Activated naive CD8-positive, alpha-beta T cell treated with anti-CD3 and anti-CD28 coated beads, Interleukin-2, amount 10 ng/mL, durations not matched to agents 7 days and 5 days (primary cell): ENCODE results near the gene FBN1. TPM values are rescaled to one million over a fixed set of nuclear protein-coding genes. Genes with fewer than 3 reads are reported as not detected.

Experiments
- ATAC-seq: fragments of 150-1000 bp; cut with Tn5 transposase; one replicate; pipeline ENCODE4 v1.10.0; 2021; ENCODE audit warnings: low read depth, moderate library complexity
- POLR2A ChIA-PET: fragments of 350-600 bp; sonication (Branson Sonifier 250); formaldehyde crosslinking; loops from one replicate; lab custom pipeline; 2021; ENCODE audit warnings: antibody characterized with exemption; lab: Charles Lee
- DNase-seq: peaks from one replicate; pipeline ENCODE4 v3.0.0; 2021
- H3K27ac Mint-ChIP-seq: one replicate; pipeline ENCODE4 v1.8.0; 2022; ENCODE audit warnings: mild to moderate bottlenecking, mixed read lengths
- H3K27me3 Mint-ChIP-seq: one replicate; pipeline ENCODE4 v1.8.0; 2022; ENCODE audit warnings: mild to moderate bottlenecking, moderate library complexity, mixed read lengths
- H3K36me3 Mint-ChIP-seq: one replicate; pipeline ENCODE4 v1.8.0; 2021; ENCODE audit warnings: mild to moderate bottlenecking, mixed read lengths
- H3K4me1 Mint-ChIP-seq: one replicate; pipeline ENCODE4 v1.8.0; 2021; ENCODE audit warnings: mixed read lengths
- H3K4me3 Mint-ChIP-seq: one replicate; pipeline ENCODE4 v1.8.0; 2022; ENCODE audit warnings: mild to moderate bottlenecking, moderate library complexity, mixed read lengths
- H3K9me3 Mint-ChIP-seq: one replicate; pipeline ENCODE4 v1.8.0; 2021; ENCODE audit warnings: mixed read lengths
- total RNA-seq, 2 experiments: library from RNA; stranded (reverse); gene quantifications; one replicate each; pipeline ENCODE4 v1.2.3, GENCODE V29; 2021

Gene FBN1
- total RNA-seq, 2 experiments from 2014 or later, result 0.43 to 0.75 TPM

GRCh38 chr15:48671103-48672022, 25.9 kb upstream of the FBN1 start:
- no peak for ATAC-seq

DNA sequence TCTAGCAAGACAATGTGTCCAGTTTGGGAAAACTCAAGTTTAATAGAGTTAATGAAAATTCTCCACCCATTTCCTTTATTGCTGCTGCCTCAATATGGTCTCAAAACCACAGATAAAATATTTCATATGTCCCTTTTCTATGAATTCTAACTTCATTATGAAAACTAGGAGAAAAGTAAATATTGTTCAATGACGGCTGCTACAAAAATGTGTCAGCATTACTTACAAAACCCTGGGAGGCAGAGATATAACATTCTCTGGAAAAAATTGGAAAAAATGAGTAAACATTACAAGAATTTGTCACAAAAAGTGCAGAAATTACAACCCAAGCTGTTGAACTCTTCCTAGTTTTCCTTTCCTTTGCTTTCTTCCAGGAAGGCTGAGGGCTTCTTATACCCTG, 22.2 kb upstream of the FBN1 start:
- POLR2A ChIA-PET, result no interaction called here
- no peak overlapping the region for H3K27ac Mint-ChIP-seq
- H3K4me1 Mint-ChIP-seq, result no peaks in the 10 kb centered on the region
- ATAC-seq, result no peak
- H3K27me3 Mint-ChIP-seq, result no peaks in the 10 kb centered on the region
- H3K9me3 Mint-ChIP-seq, result no peaks in the 10 kb centered on the region
- no peak for DNase-seq
- no peaks in the 10 kb centered on the region for H3K36me3 Mint-ChIP-seq
- no peak overlapping the region for H3K4me3 Mint-ChIP-seq

More at GRCh38 chr15:48671103-48672022, 25.9 kb upstream of the FBN1 start:
- no peak overlapping the region for H3K27ac Mint-ChIP-seq
- H3K27me3 Mint-ChIP-seq, result peaks cover 5% of the 10 kb centered on the region
- no peaks in the 10 kb centered on the region for H3K36me3 Mint-ChIP-seq
- no peaks in the 10 kb centered on the region for H3K4me1 Mint-ChIP-seq
- H3K9me3 Mint-ChIP-seq, result peaks cover 2% of the 10 kb centered on the region
- H3K4me3 Mint-ChIP-seq, result no peak overlapping the region
- POLR2A ChIA-PET, result no interaction called here
- no peak for DNase-seq

- Mint-ChIP-seq H3K27ac (no peak overlapping the region), H3K4me3 (no peak overlapping the region), H3K9me3 (no peaks in the 10 kb centered on the region), H3K36me3 (no peaks in the 10 kb centered on the region), H3K27me3 (peaks cover 8% of the 10 kb centered on the region), H3K4me1 (no peaks in the 10 kb centered on the region)
- POLR2A ChIA-PET, result no interaction called here
- no peak for DNase-seq
- no peak for ATAC-seq
These were observed 18.9 kb upstream of the FBN1 start for GRCh38 chr15:48664436-48664835.

DNA sequence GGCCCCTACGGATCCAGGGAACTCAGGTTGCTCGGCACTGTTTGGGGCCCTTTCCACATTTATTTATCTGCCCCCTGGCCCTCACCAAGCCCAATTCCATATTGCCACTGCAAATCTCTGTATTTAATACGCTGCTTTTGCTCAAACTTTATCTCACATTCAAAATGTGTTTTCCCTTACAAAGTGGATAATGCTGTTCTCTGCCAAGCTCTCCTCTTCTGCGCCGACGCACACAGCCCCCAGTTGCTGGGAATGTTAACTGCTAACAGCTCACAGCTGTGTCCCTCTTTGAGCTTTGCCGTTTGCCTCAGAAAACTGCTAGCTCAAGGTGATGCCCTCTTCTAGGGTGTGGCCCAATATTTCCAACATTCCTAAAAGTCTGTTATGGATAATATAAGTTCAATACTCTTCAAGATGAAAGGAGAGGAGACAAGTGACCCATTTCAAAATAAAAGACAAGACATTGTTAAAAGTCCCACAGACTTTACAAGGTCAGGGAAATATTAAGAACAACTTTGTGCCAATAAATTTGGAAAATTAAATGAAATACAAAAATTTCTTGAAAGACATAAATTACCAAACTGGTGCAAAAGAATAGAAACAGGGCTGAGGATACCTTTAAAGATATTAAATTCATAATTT, 12.6 kb upstream of the FBN1 start:
- POLR2A ChIA-PET, result no interaction called here
- Mint-ChIP-seq H3K36me3 (no peaks in the 10 kb centered on the region), H3K4me3 (no peak overlapping the region), H3K9me3 (no peaks in the 10 kb centered on the region), H3K27ac (no peak overlapping the region), H3K4me1 (no peaks in the 10 kb centered on the region), H3K27me3 (peaks cover 16% of the 10 kb centered on the region)
- no peak for DNase-seq
- no peak for ATAC-seq

GRCh38 chr15:48654801-48655200, 9.3 kb upstream of the FBN1 start:
- H3K27ac Mint-ChIP-seq, result no peak overlapping the region
- H3K4me3 Mint-ChIP-seq, result no peak overlapping the region
- H3K27me3 Mint-ChIP-seq, result peaks cover 10% of the 10 kb centered on the region
- no peaks in the 10 kb centered on the region for H3K4me1 Mint-ChIP-seq
- POLR2A ChIA-PET, result no interaction called here
- DNase-seq (no peak), ATAC-seq (no peak)
- H3K9me3 Mint-ChIP-seq, result no peaks in the 10 kb centered on the region
- no peaks in the 10 kb centered on the region for H3K36me3 Mint-ChIP-seq

DNA sequence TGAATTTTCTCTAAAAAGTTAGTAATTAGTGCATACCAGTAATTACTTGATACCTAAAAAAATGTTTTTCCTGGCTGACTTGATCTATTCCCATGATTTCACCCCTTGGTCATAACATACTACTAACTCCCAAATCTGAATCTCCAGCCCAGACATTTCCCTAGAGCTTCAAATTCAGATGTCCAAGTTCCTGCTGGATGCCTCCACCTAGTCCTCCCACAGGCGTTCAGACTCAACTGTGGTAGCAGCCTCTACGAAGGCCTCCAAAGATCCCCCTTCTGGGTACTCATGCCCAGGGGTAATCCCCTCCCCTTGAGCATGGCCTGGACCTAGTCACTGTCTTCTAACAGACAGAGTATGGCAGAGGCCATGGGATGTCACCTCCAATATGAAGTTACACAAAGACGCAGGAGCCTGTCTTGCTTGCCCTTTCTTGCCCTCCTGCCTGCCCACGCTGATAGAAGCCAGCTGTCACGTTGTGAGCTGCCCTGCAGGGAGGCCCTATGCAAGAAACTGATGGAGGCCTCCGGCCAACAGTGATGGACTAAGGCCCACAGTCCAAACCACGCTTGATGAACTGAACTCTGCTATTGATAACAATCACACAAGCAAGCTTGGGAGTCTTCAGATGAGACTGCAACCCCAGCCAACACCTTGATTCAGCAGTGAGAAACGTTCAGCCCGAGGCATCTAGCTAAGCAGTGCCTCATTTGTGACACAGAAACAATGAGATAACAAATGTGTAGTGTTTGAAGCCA, 8.6 kb upstream of the FBN1 start:
- H3K9me3 Mint-ChIP-seq, result no peaks in the 10 kb centered on the region
- no peak for DNase-seq
- no peaks in the 10 kb centered on the region for H3K36me3 Mint-ChIP-seq
- no peak overlapping the region for H3K4me3 Mint-ChIP-seq
- POLR2A ChIA-PET, result no interaction called here
- no peak overlapping the region for H3K27ac Mint-ChIP-seq
- peaks cover 15% of the 10 kb centered on the region for H3K27me3 Mint-ChIP-seq
- ATAC-seq, result no peak
- no peaks in the 10 kb centered on the region for H3K4me1 Mint-ChIP-seq

GRCh38 chr15:48653216-48653615, 7.7 kb upstream of the FBN1 start:
- H3K9me3 Mint-ChIP-seq, result no peaks in the 10 kb centered on the region
- no peak for DNase-seq
- no peak overlapping the region for H3K27ac Mint-ChIP-seq
- no peaks in the 10 kb centered on the region for H3K36me3 Mint-ChIP-seq
- peaks cover 18% of the 10 kb centered on the region for H3K27me3 Mint-ChIP-seq
- no peak for ATAC-seq
- H3K4me3 Mint-ChIP-seq, result no peak overlapping the region
- POLR2A ChIA-PET, result no interaction called here
- H3K4me1 Mint-ChIP-seq, result no peaks in the 10 kb centered on the region

GRCh38 chr15:48652510-48653076, 7.1 kb upstream of the FBN1 start:
- POLR2A ChIA-PET, result no interaction called here
- DNase-seq (no peak), ATAC-seq (no peak)
- no peaks in the 10 kb centered on the region for H3K4me1 Mint-ChIP-seq
- H3K9me3 Mint-ChIP-seq, result no peaks in the 10 kb centered on the region
- H3K4me3 Mint-ChIP-seq, result no peak overlapping the region
- H3K27me3 Mint-ChIP-seq, result peaks cover 23% of the 10 kb centered on the region
- H3K36me3 Mint-ChIP-seq, result no peaks in the 10 kb centered on the region
- H3K27ac Mint-ChIP-seq, result no peak overlapping the region

DNA sequence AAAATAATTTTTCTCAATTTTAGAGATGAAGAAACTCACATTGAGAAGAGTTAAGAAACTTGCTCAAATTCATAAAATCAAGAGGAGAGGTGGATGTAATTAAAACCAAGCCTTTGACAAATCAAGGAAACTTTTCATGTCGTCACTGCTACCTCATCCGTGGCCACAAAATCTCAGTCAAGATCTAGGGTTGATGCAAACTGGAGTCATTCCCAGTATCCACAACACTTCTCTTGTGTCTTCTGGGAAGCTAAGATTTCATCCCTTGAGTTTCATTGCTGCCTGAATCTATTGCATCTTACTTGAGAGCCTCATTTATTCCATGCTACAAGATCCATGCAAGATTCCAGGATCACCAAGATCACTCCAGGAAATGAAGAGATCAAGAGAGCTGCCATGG, 5.4 kb upstream of the FBN1 start:
- H3K36me3 Mint-ChIP-seq, result no peaks in the 10 kb centered on the region
- no peaks in the 10 kb centered on the region for H3K9me3 Mint-ChIP-seq
- DNase-seq (no peak), ATAC-seq (no peak)
- H3K27me3 Mint-ChIP-seq, result peaks cover 30% of the 10 kb centered on the region
- no peak overlapping the region for H3K4me3 Mint-ChIP-seq
- POLR2A ChIA-PET, result no interaction called here
- no peak overlapping the region for H3K27ac Mint-ChIP-seq
- no peaks in the 10 kb centered on the region for H3K4me1 Mint-ChIP-seq

DNA sequence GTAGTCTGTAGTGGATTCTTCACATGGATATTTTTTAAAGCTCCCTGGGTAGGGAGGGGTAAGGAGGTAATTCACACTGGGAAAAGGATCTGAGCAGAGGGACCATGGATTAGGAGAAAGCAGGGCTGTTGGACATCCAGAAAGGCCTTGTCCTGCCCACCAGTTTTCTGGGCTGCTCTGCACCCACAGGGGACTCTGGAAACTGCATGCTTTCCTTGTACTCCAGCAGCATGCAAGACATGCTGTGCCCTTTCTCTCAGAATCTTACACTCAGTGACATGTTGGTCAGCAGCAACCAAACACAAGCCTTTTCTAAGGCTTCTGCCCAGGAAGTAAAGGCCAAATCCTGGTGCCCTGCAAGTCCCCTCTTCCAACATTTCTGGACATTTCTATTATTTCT, 2.5 kb upstream of the FBN1 start:
- DNase-seq, result no peak
- Mint-ChIP-seq H3K27ac (no peak overlapping the region), H3K9me3 (no peaks in the 10 kb centered on the region), H3K4me1 (peaks cover 4% of the 10 kb centered on the region), H3K27me3 (peaks cover 52% of the 10 kb centered on the region), H3K36me3 (no peaks in the 10 kb centered on the region), H3K4me3 (no peak overlapping the region)
- no peak for ATAC-seq
- POLR2A ChIA-PET, result no interaction called here

GRCh38 chr15:48646331-48646730, 822 bp upstream of the FBN1 start:
- Mint-ChIP-seq H3K27me3 (peaks cover 62% of the 10 kb centered on the region), H3K4me1 (peaks cover 6% of the 10 kb centered on the region), H3K4me3 (peak overlapping the region; percentile 77), H3K36me3 (no peaks in the 10 kb centered on the region), H3K9me3 (no peaks in the 10 kb centered on the region), H3K27ac (no peak overlapping the region)
- POLR2A ChIA-PET, result no interaction called here
- ATAC-seq, result no peak
- no peak for DNase-seq

GRCh38 chr15:48644827-48645557, 517 bp downstream of the FBN1 start:
- Mint-ChIP-seq H3K9me3 (no peaks in the 10 kb centered on the region), H3K36me3 (no peaks in the 10 kb centered on the region), H3K27ac (no peak overlapping the region), H3K4me3 (peak overlapping the region; percentile 77), H3K27me3 (peaks cover 66% of the 10 kb centered on the region), H3K4me1 (peaks cover 6% of the 10 kb centered on the region)
- POLR2A ChIA-PET, result no interaction called here
- peak; percentile 65 for ATAC-seq
- peak; percentile 54 for DNase-seq

DNA sequence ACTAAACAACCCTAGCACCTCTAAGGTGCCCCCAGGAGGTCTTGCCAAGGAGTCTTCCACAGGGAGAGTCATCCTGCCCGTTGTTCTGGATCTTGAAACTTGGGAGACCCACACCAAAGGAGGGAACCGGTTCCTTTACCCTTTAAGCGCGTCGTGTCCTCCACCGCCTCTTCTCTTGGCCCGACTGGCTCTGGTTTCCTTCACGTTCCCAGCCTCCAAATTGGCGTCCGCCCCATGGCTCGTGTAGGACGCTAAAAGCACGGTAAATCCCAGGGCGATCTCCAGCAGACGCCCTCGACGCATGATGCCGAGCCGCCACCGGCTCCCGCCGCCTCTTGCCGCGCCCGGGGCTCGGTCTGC, 1.1 kb downstream of the FBN1 start:
- DNase-seq (no peak), ATAC-seq (no peak)
- no peaks in the 10 kb centered on the region for H3K36me3 Mint-ChIP-seq
- no peaks in the 10 kb centered on the region for H3K9me3 Mint-ChIP-seq
- no peak overlapping the region for H3K27ac Mint-ChIP-seq
- H3K4me3 Mint-ChIP-seq, result peak overlapping the region; percentile 68
- peaks cover 6% of the 10 kb centered on the region for H3K4me1 Mint-ChIP-seq
- POLR2A ChIA-PET, result no interaction called here
- peaks cover 64% of the 10 kb centered on the region for H3K27me3 Mint-ChIP-seq
